ENCODE data around the gene FAM241B. TPM values are rescaled to one million over a fixed set of nuclear protein-coding genes. Genes with fewer than 3 reads are reported as not detected.

FAM241B gene
- total RNA-seq, 4 donors from 2014 or later: 1.1 to 2.6 (median 2.5) TPM; not detected in 1

- no peaks in the 10 kb centered on the region for H3K36me3 ChIP-seq
- no peak overlapping the region for H3K4me3 ChIP-seq
- H3K4me1 ChIP-seq: no peaks in the 10 kb centered on the region
- ATAC-seq (no peak), DNase-seq (no peak)
- no peaks in the 10 kb centered on the region for H3K9me3 ChIP-seq
- in situ Hi-C loops (cut with MboI; ENCODE audit: low sequenced_read_pairs in 4 of 4): no loop called here
- TF ChIP-seq POLR2A (IDR thresholded peaks at IDR 0.05): no peak
- TF ChIP-seq, protein P1, sequence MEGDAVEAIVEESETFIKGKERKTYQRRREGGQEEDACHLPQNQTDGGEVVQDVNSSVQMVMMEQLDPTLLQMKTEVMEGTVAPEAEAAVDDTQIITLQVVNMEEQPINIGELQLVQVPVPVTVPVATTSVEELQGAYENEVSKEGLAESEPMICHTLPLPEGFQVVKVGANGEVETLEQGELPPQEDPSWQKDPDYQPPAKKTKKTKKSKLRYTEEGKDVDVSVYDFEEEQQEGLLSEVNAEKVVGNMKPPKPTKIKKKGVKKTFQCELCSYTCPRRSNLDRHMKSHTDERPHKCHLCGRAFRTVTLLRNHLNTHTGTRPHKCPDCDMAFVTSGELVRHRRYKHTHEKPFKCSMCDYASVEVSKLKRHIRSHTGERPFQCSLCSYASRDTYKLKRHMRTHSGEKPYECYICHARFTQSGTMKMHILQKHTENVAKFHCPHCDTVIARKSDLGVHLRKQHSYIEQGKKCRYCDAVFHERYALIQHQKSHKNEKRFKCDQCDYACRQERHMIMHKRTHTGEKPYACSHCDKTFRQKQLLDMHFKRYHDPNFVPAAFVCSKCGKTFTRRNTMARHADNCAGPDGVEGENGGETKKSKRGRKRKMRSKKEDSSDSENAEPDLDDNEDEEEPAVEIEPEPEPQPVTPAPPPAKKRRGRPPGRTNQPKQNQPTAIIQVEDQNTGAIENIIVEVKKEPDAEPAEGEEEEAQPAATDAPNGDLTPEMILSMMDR (IDR thresholded peaks at IDR 0.05 in 4 of 5, conservative IDR thresholded peaks at IDR 0.05 in 1 of 5): no peak
- H3K27ac ChIP-seq: no peak overlapping the region
- intact Hi-C loops (cut with DNase I; ENCODE audit: low total_unique reads): no loop called here
- H3K27me3 ChIP-seq: no peaks in the 10 kb centered on the region
Measured at GRCh38 chr10:69616358-69616757, 13.7 kb upstream of the FAM241B start.

DNA sequence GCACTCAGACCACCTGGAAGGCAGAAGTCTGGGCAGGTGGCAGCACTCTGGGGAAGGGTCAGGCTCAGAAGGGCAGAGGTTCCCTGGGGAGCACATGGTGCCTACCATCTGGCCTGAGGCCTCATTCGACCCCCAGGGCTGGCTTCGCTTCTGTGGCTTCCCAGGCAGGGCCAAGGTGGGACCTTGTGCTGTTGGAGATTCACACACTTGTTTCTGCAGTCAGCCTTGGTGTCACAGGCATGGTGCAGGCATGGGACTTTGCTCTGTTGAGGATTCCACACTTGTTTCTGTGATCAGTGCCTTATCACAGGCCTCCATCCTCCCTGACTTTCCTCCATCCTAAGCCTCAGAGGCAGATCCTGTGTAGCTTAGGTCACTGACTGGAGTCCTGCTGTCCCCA lies 11.3 kb upstream of the FAM241B start:
- no peaks in the 10 kb centered on the region for H3K4me1 ChIP-seq
- no peak for TF ChIP-seq POLR2A (IDR thresholded peaks at IDR 0.05)
- TF ChIP-seq, protein P1 (IDR thresholded peaks at IDR 0.05 in 4 of 5, conservative IDR thresholded peaks at IDR 0.05 in 1 of 5): no peak
- no peaks in the 10 kb centered on the region for H3K9me3 ChIP-seq
- DNase-seq (no peak), ATAC-seq (no peak)
- intact Hi-C loops (cut with DNase I; ENCODE audit: low total_unique reads) (no loop called here), in situ Hi-C loops (cut with MboI; ENCODE audit: low sequenced_read_pairs in 4 of 4) (no loop called here)
- no peaks in the 10 kb centered on the region for H3K27me3 ChIP-seq
- H3K36me3 ChIP-seq: no peaks in the 10 kb centered on the region
- no peak overlapping the region for H3K4me3 ChIP-seq
- H3K27ac ChIP-seq: no peak overlapping the region

DNA sequence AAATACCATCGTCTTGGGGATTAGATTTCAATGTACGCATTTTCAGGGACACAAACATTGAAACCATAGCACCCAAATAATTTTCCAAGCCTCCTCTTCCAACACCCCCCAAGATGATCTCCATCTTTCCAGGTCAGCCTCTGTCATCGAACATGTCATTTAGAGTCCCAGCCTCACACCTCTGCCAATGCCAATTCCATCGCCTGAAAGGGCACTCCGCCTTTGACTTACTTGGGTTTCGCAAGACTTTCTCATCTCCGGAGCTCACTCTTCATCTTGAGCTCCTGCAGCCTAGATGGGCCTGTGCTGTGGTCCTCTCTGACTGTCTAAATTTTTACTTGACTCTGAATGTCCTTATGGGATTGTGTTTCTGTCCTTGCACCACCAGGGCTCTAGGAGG lies 10.4 kb upstream of the FAM241B start:
- intact Hi-C loops (cut with DNase I; ENCODE audit: low total_unique reads): no loop called here
- in situ Hi-C loops (cut with MboI; ENCODE audit: low sequenced_read_pairs in 4 of 4): no loop called here
- no peaks in the 10 kb centered on the region for H3K36me3 ChIP-seq

DNA sequence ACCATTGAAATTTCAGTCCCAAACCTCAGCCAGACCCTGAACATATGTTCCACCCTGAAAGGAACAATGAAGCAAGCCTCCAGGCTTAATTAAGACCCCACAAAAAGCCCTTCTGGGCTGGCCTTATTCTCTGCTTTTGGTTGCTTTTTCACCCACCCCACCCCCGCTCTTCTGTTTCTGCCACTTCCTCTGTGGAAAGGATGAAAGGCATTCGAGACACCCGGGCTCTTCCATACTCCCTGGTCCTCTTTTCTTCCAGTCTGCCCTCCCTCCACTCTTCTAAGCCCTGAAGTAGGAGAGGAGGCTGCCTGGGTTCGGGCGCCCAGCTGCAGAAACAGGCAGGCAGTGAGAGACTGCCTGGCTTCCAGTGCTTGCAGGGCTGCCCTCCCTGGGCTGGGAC lies 9.4 kb upstream of the FAM241B start:
- Histone ChIP-seq H3K27ac (no peak overlapping the region), H3K36me3 (no peaks in the 10 kb centered on the region), H3K4me3 (no peak overlapping the region), H3K4me1 (no peaks in the 10 kb centered on the region), H3K27me3 (peaks cover 0 to 2% (median 0%) of the 10 kb centered on the region in 3 donors), H3K9me3 (no peaks in the 10 kb centered on the region)
- no peak for ATAC-seq
- no peak for TF ChIP-seq POLR2A (IDR thresholded peaks at IDR 0.05)
- TF ChIP-seq, protein P1 (IDR thresholded peaks at IDR 0.05 in 4 of 5, conservative IDR thresholded peaks at IDR 0.05 in 1 of 5): no peak
- no peak for DNase-seq
- intact Hi-C loops (cut with DNase I; ENCODE audit: low total_unique reads): no loop called here
- in situ Hi-C loops (cut with MboI; ENCODE audit: low sequenced_read_pairs in 4 of 4): no loop called here

More for the DNA sequence above, 10.4 kb upstream of the FAM241B start:
- H3K4me3 ChIP-seq: no peak overlapping the region
- no peaks in the 10 kb centered on the region for H3K4me1 ChIP-seq
- TF ChIP-seq, protein P1 (IDR thresholded peaks at IDR 0.05 in 4 of 5, conservative IDR thresholded peaks at IDR 0.05 in 1 of 5): no peak
- TF ChIP-seq POLR2A (IDR thresholded peaks at IDR 0.05): no peak
- no peak overlapping the region for H3K27ac ChIP-seq
- DNase-seq (no peak), ATAC-seq (no peak)
- H3K9me3 ChIP-seq: no peaks in the 10 kb centered on the region
- no peaks in the 10 kb centered on the region for H3K27me3 ChIP-seq

GRCh38 chr10:69624245-69624786 lies 5.7 kb upstream of the FAM241B start:
- Histone ChIP-seq H3K4me1 (no peaks in the 10 kb centered on the region), H3K36me3 (no peaks in the 10 kb centered on the region), H3K9me3 (no peaks in the 10 kb centered on the region), H3K27ac (no peak overlapping the region), H3K4me3 (no peak overlapping the region), H3K27me3 (peaks cover 0 to 4% (median 2%) of the 10 kb centered on the region in 3 donors)
- ATAC-seq (no peak), DNase-seq (no peak)
- intact Hi-C loops (cut with DNase I; ENCODE audit: low total_unique reads): no loop called here
- TF ChIP-seq, protein P1 (IDR thresholded peaks at IDR 0.05 in 4 of 5, conservative IDR thresholded peaks at IDR 0.05 in 1 of 5): no peak
- TF ChIP-seq POLR2A (IDR thresholded peaks at IDR 0.05): no peak
- in situ Hi-C loops (cut with MboI; ENCODE audit: low sequenced_read_pairs in 4 of 4): no loop called here

Measured in gastrocnemius medialis (tissue), 4 donors.